Right atrium auricular region (tissue), 2 donors: ENCODE results near the gene EYA2. TPM values are rescaled to one million over a fixed set of nuclear protein-coding genes. Genes with fewer than 3 reads are reported as not detected.

Source experiments
- DNase-seq: peaks from one replicate; pipeline ENCODE4 v3.0.0-alpha.2; 2019; ENCODE audit warnings: low spot score
- H3K27ac ChIP-seq, 2 donors: fragments of 200-600 bp; sonication (generic); 1 replicate in 1 of 2; 2 replicates in 1 of 2; pipeline ENCODE4 v1.5.1; 2016 to 2019
- H3K27me3 ChIP-seq, 2 donors: fragments of 200-600 bp; sonication (generic); one replicate each; pipeline versions ENCODE4 v1.5.1 to v1.6.0; 2017 to 2019
- H3K36me3 ChIP-seq: fragments of 200-600 bp; sonication (generic); one replicate; pipeline ENCODE4 v1.5.1; 2016
- H3K4me1 ChIP-seq, 2 donors: fragments of 200-600 bp; sonication (generic); one replicate each; pipeline versions ENCODE4 v1.5.1 to v1.6.0; 2017 to 2019
- H3K4me3 ChIP-seq, 2 donors: fragments of 200-600 bp; sonication (generic); 1 replicate in 1 of 2; 2 replicates in 1 of 2; pipeline ENCODE4 v1.5.1; 2017 to 2019; ENCODE audit warnings: mild to moderate bottlenecking in 1 of 2, moderate library complexity in 1 of 2
- H3K9me3 ChIP-seq, 2 donors: fragments of 200-600 bp; sonication (generic); one replicate each; pipeline ENCODE4 v1.5.1; 2019
- total RNA-seq, 2 donors: library from RNA; depleted of rRNA; stranded (reverse); fragments of >200 nt; gene quantifications; one replicate each; pipeline ENCODE4 v1.1.0, GENCODE V29; 2016
- TF ChIP-seq, protein P1 (sequence below), 2 donors: fragments of 200-600 bp; sonication (generic); IDR thresholded peaks; one replicate each; pipeline ENCODE4 v1.5.1; 2019; ENCODE audit warnings: antibody characterized with exemption in 2 of 2

EYA2 gene
- total RNA-seq, 2 donors from 2014 or later: 0.30 to 2.6 TPM

DNA sequence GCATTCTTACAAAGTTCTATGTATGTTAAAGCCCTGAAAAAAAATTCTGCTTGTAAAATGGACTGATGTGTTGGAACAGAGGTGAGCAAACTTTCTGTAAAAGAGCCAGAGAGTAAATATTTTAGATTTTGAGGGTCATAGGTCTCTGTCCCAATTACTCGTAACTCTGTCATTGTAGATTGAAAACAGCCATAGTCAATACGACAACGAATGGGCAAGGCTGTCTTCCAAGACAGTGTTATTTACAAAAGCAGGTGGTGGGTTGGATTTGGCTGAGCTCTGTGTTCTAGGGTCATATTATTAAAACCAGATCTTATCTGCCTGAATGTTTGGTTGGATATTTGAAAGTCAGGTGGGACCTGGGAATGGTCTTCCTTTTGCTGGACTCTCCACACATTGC lies 135.2 kb downstream of the EYA2 start:
- no peak for DNase-seq
- no peak overlapping the region for H3K4me3 ChIP-seq
- H3K4me1 ChIP-seq: peaks cover 0 to 8% of the 10 kb centered on the region in 2 donors
- TF ChIP-seq, protein P1, sequence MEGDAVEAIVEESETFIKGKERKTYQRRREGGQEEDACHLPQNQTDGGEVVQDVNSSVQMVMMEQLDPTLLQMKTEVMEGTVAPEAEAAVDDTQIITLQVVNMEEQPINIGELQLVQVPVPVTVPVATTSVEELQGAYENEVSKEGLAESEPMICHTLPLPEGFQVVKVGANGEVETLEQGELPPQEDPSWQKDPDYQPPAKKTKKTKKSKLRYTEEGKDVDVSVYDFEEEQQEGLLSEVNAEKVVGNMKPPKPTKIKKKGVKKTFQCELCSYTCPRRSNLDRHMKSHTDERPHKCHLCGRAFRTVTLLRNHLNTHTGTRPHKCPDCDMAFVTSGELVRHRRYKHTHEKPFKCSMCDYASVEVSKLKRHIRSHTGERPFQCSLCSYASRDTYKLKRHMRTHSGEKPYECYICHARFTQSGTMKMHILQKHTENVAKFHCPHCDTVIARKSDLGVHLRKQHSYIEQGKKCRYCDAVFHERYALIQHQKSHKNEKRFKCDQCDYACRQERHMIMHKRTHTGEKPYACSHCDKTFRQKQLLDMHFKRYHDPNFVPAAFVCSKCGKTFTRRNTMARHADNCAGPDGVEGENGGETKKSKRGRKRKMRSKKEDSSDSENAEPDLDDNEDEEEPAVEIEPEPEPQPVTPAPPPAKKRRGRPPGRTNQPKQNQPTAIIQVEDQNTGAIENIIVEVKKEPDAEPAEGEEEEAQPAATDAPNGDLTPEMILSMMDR (IDR thresholded peaks at IDR 0.05): no peak
- no peak overlapping the region for H3K27ac ChIP-seq
- no peaks in the 10 kb centered on the region for H3K36me3 ChIP-seq
- peaks cover 0 to 10% of the 10 kb centered on the region in 2 donors for H3K9me3 ChIP-seq
- no peaks in the 10 kb centered on the region for H3K27me3 ChIP-seq

DNA sequence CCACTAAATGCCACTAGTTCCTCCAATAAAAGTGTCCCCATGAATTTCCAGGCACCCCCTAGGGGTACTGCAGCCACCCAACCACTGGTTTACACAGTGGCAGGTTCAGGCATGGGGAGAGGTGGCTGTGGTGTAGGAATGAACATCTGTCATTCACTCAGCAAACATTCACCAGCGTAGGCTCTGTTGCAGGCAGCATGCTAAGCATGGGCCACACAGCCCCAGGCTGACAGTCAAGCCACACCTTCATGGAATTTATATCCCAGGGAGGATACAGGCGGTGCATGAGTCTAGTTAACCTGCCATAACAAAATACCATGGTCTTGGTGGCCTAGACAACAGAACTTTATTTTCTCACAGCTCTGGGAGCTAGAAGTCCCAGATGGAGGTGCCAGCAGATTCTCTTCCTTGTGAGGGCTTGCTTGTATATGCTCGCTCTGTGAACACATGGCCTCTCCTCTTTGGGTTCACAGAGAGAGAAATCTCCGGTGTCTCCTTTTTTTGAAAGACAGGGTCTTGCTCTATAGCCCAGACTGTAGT lies 135.7 kb downstream of the EYA2 start:
- Histone ChIP-seq H3K36me3 (no peaks in the 10 kb centered on the region), H3K4me1 (peaks cover 0 to 8% of the 10 kb centered on the region in 2 donors), H3K27ac (no peak overlapping the region), H3K27me3 (no peaks in the 10 kb centered on the region), H3K4me3 (no peak overlapping the region), H3K9me3 (peaks cover 0 to 10% of the 10 kb centered on the region in 2 donors)
- TF ChIP-seq, protein P1 (IDR thresholded peaks at IDR 0.05): no peak
- DNase-seq: no peak

DNA sequence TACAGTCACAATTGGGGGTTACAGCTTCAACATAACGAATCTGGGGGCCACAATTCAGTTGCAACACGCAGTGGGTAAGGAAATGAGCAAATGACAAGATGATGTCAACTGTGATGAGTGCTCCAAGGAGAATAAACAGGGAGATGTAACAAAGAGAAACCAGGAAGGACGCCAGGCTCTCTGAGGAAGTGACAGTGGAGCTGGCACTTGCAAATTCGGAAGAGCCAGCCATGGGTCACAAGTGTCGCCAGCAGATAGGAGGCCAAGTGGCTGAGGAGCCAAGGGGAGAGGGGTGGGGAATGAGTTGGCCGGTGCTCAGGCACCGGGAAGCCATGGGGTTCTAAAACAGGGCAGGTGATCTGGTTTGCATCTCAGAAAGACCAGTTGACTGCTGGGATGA lies 136.4 kb downstream of the EYA2 start:
- no peak overlapping the region for H3K27ac ChIP-seq
- DNase-seq: no peak
- H3K4me3 ChIP-seq: no peak overlapping the region
- H3K4me1 ChIP-seq: peaks cover 0 to 8% of the 10 kb centered on the region in 2 donors
- H3K36me3 ChIP-seq: no peaks in the 10 kb centered on the region
- H3K9me3 ChIP-seq: peaks cover 0 to 10% of the 10 kb centered on the region in 2 donors
- H3K27me3 ChIP-seq: no peaks in the 10 kb centered on the region
- TF ChIP-seq, protein P1 (IDR thresholded peaks at IDR 0.05): no peak

DNA sequence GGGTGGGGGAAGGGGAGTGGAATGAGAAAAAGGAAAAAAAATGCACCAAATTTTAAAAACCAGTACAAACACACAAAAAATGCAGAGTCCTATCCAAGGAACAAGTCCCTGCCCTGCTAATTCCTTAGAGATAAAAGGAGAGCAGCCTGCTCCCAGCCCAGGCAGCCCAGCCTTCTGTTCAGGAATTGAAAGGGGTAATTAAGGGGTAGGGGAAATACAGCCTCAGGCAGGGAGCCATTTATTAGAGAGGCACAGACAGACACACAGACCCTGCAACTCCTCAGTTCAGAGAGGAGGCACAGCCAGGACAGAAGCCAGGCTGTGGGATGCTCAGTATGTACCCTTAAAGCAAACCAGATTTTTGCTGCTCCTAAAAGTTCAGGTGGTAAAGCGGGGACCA lies 137.2 kb downstream of the EYA2 start:
- DNase-seq: no peak
- no peaks in the 10 kb centered on the region for H3K36me3 ChIP-seq
- no peaks in the 10 kb centered on the region for H3K27me3 ChIP-seq
- no peak overlapping the region for H3K4me3 ChIP-seq
- peaks cover 0 to 8% of the 10 kb centered on the region in 2 donors for H3K4me1 ChIP-seq
- H3K9me3 ChIP-seq: peaks cover 0 to 10% of the 10 kb centered on the region in 2 donors
- no peak overlapping the region for H3K27ac ChIP-seq
- TF ChIP-seq, protein P1 (IDR thresholded peaks at IDR 0.05): no peak

DNA sequence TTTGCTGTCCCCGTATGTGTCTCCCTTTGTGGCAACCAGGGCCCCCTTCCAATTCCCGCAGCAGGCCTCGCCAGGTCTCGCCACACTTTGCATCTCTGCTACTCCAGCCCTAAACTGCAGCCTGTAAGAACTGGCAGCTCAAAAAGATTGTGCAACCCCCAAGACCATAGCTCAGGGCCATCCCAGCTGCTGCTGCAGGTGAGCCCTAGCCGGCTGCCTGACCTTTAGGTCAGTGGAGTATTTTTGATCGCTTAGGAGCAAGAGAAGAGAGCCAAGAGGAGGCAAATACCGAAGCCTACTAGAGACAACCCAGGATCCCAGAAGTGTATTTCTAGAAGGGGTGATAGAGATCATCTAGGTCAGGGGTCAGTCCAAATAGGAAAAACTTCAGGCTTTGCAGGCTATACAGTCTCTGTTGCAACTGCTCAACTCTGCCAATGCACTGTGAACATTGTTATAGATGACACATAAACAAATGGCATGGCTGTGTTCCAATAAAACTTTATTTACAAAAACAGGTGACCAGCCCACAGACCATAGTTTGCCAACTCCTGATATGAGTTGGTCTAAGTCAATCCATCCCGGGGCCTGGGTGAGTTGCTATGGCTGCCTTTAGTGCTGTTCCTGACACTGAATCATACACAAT lies 138.4 kb downstream of the EYA2 start:
- H3K36me3 ChIP-seq: no peaks in the 10 kb centered on the region
- H3K27me3 ChIP-seq: no peaks in the 10 kb centered on the region
- DNase-seq: no peak
- H3K9me3 ChIP-seq: peaks cover 0 to 19% of the 10 kb centered on the region in 2 donors
- no peak overlapping the region for H3K4me3 ChIP-seq
- peaks cover 0 to 8% of the 10 kb centered on the region in 2 donors for H3K4me1 ChIP-seq
- no peak overlapping the region for H3K27ac ChIP-seq
- TF ChIP-seq, protein P1 (IDR thresholded peaks at IDR 0.05): no peak
